Stomach (tissue), 4 donors: Measurements from ENCODE around the gene EMILIN3.

Source experiments
- CTCF ChIP-seq, 7 experiments: fragments of 450-650 bp in 4 of 7; fragments of 200-600 bp in 3 of 7; sonication (generic) in 3 of 7; IDR thresholded peaks; one replicate each; pipeline ENCODE4 v1.5.1; 2016 to 2019; ENCODE audit warnings: antibody characterized with exemption in 7 of 7, control low read depth in 2 of 7, mild to moderate bottlenecking in 1 of 7
- EP300 ChIP-seq: sonication (generic); formaldehyde crosslinking; IDR thresholded peaks from one replicate; pipeline ENCODE4 v1.6.1; 2017; ENCODE audit warnings: antibody characterized with exemption
- POLR2A ChIP-seq, 4 donors: fragments of 450-650 bp; IDR thresholded peaks; one replicate each; pipeline ENCODE4 v1.6.1; 2016; ENCODE audit warnings: antibody characterized with exemption in 4 of 4, control low read depth in 2 of 4, mild to moderate bottlenecking in 1 of 4, moderate library complexity in 1 of 4
- POLR2AphosphoS5 ChIP-seq, 3 donors: sonication (generic); formaldehyde crosslinking; IDR thresholded peaks; one replicate each; pipeline ENCODE4 v1.6.1; 2016; ENCODE audit warnings: antibody characterized with exemption in 3 of 3

DNA sequence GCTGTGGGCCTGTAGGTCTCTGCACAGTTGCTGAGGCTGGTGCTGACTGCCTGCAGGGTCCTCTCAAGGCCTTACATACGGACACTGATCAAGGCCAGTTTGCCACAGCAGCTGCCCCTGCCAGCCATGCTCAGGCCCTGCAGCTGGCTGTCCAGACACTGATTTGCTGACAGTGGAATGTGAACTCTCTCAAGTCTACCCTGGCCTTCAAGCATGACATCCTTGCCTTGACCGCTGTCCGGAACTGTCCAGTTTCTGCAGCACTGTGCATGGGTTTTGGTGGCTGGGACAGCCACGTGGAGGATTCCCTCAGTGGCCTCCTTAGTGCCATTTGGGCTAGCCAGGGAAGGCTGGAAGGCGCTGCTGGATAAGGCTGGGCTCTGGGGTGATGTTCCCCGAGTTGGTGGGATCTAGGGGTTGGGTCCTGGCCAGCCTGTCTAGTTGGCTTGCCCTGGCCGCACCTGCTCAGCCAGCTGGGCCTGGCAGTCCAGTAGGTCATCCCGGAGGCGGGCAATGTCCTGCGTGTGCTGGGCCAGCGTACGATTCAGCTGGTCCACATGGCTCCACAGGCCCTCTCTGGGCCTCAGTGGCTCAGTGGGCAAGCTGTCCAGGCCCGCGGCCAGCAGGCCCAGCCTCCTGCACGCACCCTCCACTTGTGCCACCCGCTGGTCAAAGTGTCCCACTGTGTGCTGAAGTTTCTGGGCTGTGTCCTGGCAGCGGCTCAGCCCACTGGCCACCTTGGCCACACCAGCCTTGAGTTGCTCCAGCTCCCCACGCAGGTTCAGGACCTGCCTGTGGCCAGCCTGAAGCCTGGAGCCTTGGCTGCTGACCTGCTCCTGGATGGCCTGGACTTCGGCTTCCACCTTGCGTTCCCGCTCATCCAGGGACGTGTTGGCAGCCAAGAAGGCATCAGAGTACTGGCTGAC, 5.5 kb downstream of the EMILIN3 start:
- TF ChIP-seq EP300 = no peak
- no peak for TF ChIP-seq CTCF (IDR thresholded peaks at IDR 0.05)
- TF ChIP-seq POLR2A (IDR thresholded peaks at IDR 0.05) = no peak
- TF ChIP-seq POLR2AphosphoS5 (IDR thresholded peaks at IDR 0.05) = no peak
